IPS-18c (cell line): ENCODE results near the gene TMEM95.
A peak's percentile ranks its signal among the peaks of the same experiment; 100 is the strongest.
"Not testable (repeated sequence)": the region's sequence is repeated elsewhere in the genome, so short reads cannot be mapped to it uniquely, and the experiment has no call there.

Experiments
- H3K4me3 ChIP-seq: 2 replicates; pipeline ENCODE4 v1.7.0; 2013; ENCODE audit warnings: low read depth, mild to moderate bottlenecking, low read length, moderate library complexity; ENCODE audit not compliant: insufficient read depth
- H3K9me3 ChIP-seq: one replicate; pipeline ENCODE4 v1.6.1; 2013; ENCODE audit warnings: mild to moderate bottlenecking, low read length, moderate library complexity; ENCODE audit not compliant: control insufficient read depth, insufficient read depth

TMEM95 gene

GRCh38 chr17:7334938-7335538 lies 19.9 kb upstream of the TMEM95 start:
- no peak overlapping the region for H3K4me3 ChIP-seq
- H3K9me3 ChIP-seq = no peaks in the 10 kb centered on the region

GRCh38 chr17:7335765-7336164 lies 19.2 kb upstream of the TMEM95 start:
- H3K9me3 ChIP-seq, H3K4me3 ChIP-seq: not testable (repeated sequence)

DNA sequence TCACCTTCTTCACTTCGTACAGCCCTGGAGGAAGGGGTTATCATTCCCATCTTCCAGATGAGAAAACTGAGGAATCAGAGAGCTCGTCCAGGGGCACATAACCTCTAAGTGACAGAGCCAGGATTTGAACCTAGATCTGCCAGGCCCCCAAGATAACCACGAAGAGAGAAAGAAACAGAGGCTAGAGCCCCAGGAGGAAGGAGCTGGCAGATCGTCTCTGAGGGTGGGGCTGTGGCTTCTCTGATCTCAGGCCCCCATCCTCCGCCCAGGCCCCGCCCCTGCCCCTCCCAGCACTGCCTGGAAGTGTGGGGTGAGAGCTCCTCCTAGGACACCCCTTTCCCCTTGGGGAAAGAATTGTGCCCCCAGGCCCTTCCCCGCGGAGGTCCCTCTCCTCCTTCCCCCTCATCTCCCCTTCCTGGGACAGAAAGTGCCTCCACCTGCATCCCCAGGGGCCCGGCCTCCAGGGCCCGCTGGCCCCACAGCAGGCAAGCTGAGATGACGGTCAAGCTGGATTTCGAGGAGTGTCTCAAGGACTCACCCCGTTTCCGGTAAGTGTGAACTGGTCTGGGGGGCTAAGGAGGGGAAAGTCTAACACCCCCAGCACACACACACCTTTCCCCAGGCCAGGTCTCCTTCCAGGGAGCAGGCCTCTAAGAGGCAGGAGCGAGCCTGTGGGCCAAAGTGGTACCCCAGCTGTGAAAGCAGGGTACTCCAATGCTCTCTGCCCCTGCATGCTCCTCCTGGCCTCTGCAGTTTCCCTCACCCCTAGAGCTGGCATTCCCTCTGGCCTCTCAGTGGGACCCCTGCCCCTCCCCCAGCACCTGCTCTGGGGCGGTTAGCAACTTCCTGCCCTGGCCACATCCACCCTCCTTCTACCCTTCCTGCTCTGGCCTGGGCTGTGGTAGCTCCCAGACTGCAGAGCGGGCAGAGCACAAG lies 18.4 kb upstream of the TMEM95 start, which contains the start of gene ACAP1:
Gene ACAP1, plus strand, starts transcription at position 290 of the 936 bp plus-strand sequence. Its CDS starts 206 bp downstream, at position 496.
- H3K4me3 ChIP-seq = peak within 1 kb of the TSS; percentile 6; the same call in 1 of the 2 replicates

DNA sequence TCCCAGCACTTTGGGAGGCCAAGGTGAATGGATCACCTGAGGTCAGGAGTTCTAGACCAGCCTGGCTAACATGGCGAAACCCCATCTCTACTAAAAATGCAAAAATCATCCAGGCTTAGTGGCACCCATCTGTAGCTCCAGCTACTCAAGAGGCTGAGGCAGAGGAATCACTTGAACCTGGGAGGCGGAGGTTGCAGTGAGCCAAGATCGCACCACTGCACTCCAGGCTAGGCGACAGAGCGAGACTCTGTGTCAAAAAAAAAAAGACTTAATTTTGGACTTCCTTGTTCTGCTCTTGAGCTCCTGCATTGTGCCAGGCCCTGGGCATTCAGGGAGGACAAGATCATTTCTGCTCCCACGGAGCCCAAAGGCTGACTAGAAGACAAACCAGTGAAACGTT lies 17.4 kb upstream of the TMEM95 start:
- H3K9me3 ChIP-seq, H3K4me3 ChIP-seq: not testable (repeated sequence)

More for the DNA sequence above, 18.4 kb upstream of the TMEM95 start, which contains the start of gene ACAP1:
- no peaks in the 10 kb centered on the region for H3K9me3 ChIP-seq

DNA sequence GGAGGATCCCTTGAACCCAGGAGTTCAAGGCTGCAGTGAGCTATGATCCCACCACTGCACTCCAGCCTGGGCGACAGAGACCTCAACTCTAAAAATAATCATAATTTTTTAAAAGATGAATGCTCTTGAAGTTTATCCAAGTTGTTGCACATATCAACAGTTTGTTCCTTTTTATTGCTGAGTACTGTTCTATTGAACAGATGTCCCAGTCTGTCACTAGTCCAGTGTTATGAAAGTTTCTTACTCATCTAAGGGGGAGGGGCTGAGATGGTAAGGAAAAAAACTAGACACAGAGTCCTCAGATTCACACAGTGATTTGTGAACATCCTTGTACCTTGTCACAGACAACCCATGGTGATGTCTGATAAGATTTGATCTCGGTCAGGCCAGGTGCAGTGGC lies 14.8 kb upstream of the TMEM95 start:
- Histone ChIP-seq H3K9me3 (no peaks in the 10 kb centered on the region), H3K4me3 (no peak overlapping the region)

DNA sequence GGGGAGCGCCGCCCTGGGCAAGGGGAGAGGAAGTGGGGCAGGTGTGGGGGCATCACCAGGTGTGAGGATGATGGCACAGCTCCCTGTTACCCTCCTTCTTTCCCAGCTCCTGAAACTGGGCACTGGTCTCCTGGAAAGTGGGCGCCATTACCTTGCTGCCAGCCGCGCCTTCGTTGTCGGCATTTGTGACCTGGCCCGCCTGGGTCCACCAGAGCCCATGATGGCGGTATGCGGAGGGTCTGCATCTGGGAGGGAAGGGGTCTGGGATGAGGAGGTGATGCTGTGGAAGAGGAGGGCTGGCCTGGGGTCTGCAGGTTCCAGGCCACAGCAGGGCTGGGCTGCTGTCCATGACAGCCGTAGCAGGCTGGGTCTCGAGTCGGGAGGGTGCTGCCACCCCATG lies 13.1 kb upstream of the TMEM95 start:
- Histone ChIP-seq H3K9me3 (no peaks in the 10 kb centered on the region), H3K4me3 (no peak overlapping the region)

GRCh38 chr17:7343250-7343649 lies 11.7 kb upstream of the TMEM95 start:
- Histone ChIP-seq H3K4me3 (no peak overlapping the region), H3K9me3 (peaks cover 1% of the 10 kb centered on the region)

DNA sequence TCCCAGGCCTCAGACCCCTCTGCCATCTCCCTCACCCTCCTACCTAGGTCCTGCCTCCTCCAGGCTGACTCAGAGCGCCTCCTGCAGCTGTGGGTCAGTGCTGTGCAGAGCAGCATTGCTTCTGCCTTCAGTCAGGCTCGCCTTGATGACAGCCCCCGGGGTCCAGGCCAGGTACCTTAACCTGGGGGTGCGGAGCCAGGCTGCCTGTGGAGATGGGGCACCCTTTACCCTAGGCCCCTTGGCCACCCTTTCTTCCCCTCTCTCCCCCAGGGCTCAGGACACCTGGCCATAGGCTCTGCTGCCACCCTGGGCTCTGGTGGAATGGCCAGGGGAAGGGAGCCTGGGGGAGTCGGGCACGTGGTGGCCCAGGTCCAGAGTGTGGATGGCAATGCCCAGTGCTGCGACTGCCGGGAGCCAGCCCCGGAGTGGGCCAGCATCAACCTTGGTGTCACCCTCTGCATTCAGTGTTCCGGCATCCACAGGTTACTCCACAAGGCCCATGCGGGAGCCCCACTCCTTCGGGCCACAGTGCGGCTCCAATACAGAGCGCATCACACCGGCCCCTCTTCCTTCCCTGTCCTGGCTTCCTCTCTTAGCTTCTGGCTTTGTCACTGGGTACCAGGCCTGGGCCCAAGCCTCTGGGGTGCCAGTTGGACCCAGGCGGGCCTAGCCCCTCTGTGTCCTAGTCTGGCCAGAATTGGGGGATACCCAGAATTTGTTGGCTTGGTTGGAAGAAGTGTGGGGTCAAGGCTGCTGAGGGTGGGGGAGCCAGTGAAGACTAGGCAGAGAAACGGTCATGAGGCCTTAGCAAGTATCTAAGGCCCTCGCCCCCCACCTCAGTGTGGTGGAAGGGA lies 8.0 kb upstream of the TMEM95 start:
- Histone ChIP-seq H3K9me3 (peaks cover 2% of the 10 kb centered on the region), H3K4me3 (no peak overlapping the region)

DNA sequence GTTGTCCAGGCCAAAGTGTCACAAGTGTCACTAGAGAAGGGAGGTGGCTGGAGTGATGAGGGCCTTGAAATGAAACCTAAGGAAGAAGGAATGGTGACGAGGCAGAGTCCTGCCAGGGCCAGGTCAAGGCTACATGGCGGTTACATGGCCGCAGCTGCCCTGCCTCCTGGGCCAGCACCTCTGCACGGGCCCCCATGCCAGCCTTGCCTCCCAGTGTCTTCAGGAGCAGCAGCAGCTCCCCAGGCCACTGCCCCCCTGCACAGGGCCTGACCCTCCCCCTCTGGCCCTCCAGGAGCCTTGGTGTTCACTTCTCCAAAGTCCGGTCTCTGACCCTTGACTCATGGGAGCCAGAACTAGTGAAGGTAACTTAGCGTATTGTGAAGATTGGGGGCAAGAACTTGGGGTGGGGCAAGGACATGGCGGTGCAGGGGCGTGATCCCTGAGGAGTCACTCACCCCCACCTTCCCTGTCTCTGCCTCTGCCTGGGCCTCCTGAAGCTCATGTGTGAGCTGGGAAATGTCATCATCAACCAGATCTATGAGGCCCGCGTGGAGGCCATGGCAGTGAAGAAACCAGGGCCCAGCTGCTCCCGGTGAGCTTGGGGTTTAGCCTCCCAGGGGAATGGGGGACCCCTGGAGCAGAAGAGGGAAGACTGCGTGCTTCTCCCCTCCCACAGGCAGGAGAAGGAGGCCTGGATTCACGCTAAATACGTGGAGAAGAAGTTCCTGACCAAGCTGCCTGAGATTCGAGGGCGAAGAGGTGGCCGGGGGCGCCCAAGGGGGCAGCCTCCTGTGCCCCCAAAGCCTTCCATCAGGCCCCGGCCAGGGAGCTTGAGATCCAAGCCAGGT lies 7.1 kb upstream of the TMEM95 start:
- Histone ChIP-seq H3K4me3 (no peak overlapping the region), H3K9me3 (peaks cover 2% of the 10 kb centered on the region)

- Histone ChIP-seq H3K4me3 (no peak overlapping the region), H3K9me3 (peaks cover 2% of the 10 kb centered on the region)
Measured at GRCh38 chr17:7348478-7349242, 6.3 kb upstream of the TMEM95 start.

DNA sequence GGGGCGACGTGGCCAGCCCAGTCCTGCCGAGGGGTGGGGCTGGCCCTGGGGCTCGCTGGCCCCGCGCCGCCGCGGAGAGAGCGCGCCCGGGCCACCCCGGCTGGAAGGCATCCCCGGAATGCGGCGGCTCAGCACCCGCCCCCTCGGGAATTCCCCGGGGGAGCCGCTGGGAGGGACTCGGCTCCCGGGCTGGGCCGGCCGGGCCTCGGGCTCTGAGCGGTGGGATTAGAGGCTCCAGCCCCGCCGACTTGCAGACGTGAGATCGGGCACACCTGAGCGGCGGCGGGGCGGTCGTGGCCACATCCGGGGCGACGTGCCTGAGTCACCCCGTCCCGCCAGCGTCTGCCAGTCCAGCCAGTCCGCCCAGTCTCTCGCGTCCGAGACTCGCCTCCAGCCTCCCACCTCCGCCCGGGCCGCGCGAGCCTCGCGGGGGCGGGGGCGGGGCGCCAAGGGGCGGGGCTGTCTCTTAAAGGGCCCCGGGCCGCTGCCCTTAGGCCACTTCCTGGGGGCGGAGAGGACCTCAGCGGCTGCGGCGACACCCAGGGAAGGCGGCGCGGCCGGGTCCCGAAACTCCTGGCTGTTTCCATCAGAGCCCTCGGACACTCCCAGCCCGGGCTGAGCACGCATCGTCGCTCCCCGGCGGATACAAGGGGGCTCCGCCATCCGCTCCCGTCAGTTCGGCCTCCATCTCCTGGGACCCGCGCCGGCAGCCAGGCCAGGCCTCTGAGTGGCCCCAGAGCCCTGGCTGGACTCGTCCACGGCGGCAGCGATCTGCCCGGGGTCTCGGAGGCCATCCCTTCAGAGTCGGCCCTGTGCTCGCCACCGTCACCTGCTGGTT lies 3.1 kb upstream of the TMEM95 start, which contains the start of gene KCTD11:
Gene KCTD11, plus strand, starts transcription at position 498 of the 838 bp plus-strand sequence.
- Histone ChIP-seq H3K9me3 (peaks cover 2% of the 10 kb centered on the region), H3K4me3 (peak within 1 kb of the TSS; percentile 87)

DNA sequence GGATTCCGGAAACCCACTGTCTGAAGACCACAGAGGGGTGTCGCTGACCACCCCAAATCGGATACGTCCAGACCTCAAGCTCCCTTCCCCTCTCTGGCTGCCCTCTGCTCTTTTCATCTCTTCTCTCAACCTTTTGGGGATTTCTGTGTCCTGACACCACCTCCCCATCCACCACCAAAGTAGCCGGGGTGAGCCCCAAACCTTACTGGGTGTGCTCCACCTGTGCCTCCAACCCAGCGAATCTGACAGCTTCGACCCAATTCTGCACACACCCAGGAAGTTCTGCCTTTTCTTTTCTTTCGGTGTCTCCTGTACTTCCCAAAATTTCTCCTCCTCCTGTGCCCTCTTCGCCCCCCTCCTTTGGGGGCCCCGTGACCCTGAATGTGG lies 2.5 kb upstream of the TMEM95 start:
- peak overlapping the region; percentile 87 for H3K4me3 ChIP-seq
- H3K9me3 ChIP-seq = peaks cover 2% of the 10 kb centered on the region

DNA sequence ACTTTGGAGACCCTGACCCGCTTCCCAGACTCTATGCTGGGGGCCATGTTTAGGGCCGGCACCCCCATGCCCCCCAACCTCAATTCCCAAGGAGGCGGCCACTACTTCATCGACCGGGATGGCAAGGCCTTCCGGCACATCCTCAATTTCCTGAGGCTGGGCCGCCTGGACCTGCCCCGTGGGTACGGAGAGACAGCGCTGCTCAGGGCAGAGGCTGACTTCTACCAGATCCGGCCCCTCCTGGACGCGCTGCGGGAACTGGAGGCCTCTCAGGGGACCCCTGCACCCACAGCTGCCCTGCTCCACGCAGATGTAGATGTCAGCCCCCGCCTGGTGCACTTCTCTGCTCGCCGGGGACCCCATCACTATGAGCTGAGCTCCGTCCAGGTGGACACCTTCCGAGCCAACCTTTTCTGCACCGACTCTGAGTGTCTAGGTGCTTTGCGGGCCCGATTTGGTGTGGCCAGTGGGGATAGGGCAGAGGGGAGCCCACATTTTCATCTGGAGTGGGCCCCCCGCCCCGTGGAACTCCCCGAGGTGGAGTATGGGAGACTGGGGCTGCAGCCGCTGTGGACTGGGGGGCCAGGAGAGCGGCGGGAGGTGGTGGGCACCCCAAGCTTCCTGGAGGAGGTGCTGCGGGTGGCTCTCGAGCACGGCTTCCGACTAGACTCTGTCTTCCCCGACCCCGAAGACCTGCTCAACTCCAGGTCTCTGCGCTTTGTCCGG lies 1.9 kb upstream of the TMEM95 start:
- peaks cover 2% of the 10 kb centered on the region for H3K9me3 ChIP-seq
- H3K4me3 ChIP-seq = peak overlapping the region; percentile 87; the same call in 1 of the 2 replicates

DNA sequence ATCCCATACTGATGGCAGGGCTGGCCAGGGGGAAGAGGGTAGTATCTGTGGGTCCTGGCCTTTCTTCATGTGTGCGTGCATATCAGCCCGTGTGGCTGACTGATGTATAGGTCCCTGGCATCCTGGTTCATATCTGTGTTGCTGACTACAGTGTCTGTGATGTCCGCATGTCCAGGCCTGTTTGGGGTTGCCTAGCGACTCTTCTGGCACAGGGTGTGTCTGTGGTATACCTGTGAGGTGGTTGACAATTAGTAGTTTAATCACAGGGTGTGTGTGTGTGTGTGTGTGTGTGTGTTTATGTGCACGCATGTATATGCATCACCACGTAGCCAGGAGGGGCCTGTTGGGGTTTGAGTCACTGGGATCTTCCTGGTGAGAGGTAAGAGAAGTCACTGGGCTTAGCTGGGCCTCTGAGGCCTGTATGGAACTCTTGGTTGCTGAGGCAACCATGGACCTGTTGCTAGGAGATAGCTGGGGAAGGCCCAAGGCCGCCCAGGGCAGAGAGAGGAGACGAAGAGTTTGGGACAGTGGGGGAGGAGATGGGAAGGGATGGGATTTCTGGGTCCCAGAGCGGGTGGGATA lies 603 bp upstream of the TMEM95 start:
- Histone ChIP-seq H3K4me3 (no peak overlapping the region), H3K9me3 (no peaks in the 10 kb centered on the region)
